GM18861 (cell line): ENCODE results near the gene GLYR1.

Experiments used
- ATAC-seq: cut with Tn5 transposase; IDR thresholded peaks from one replicate; pipeline ENCODE4 v1.9.1; 2021; ENCODE audit not compliant: unreplicated experiment

The GLYR1 gene

GRCh38 chr16:4852221-4852872, 5.3 kb upstream of the GLYR1 start:
- ATAC-seq = no peak

- ATAC-seq = no peak
Observed at GRCh38 chr16:4850211-4850610, 3.1 kb upstream of the GLYR1 start.

GRCh38 chr16:4847774-4848587, 893 bp upstream of the GLYR1 start:
- ATAC-seq = peak; percentile 8

- no peak for ATAC-seq
Observed at GRCh38 chr16:4846503-4846900, 586 bp downstream of the GLYR1 start.

GRCh38 chr16:4840984-4841383, 6.1 kb downstream of the GLYR1 start:
- no peak for ATAC-seq

GRCh38 chr16:4839942-4840341, 7.1 kb downstream of the GLYR1 start:
- ATAC-seq = no peak

GRCh38 chr16:4837733-4838501, 9.2 kb downstream of the GLYR1 start:
- ATAC-seq = no peak

GRCh38 chr16:4836727-4837126, 10.4 kb downstream of the GLYR1 start:
- no peak for ATAC-seq

GRCh38 chr16:4833584-4833983, 13.5 kb downstream of the GLYR1 start:
- no peak for ATAC-seq

- ATAC-seq = no peak
Observed at GRCh38 chr16:4832698-4833343, 14.3 kb downstream of the GLYR1 start.

GRCh38 chr16:4831616-4832015, 15.5 kb downstream of the GLYR1 start:
- no peak for ATAC-seq

GRCh38 chr16:4830408-4830807, 16.7 kb downstream of the GLYR1 start:
- no peak for ATAC-seq

- no peak for ATAC-seq
Observed at GRCh38 chr16:4828567-4829321, 18.3 kb downstream of the GLYR1 start.

GRCh38 chr16:4826980-4827379, 20.1 kb downstream of the GLYR1 start:
- ATAC-seq = no peak

GRCh38 chr16:4826526-4826925, 20.6 kb downstream of the GLYR1 start:
- ATAC-seq = no peak

GRCh38 chr16:4825196-4825595, 21.9 kb downstream of the GLYR1 start:
- ATAC-seq = no peak

GRCh38 chr16:4820652-4821051, 26.4 kb downstream of the GLYR1 start:
- ATAC-seq = no peak

- ATAC-seq = no peak
Observed at GRCh38 chr16:4814542-4815173, 32.4 kb downstream of the GLYR1 start.

GRCh38 chr16:4814046-4814445, 33.0 kb downstream of the GLYR1 start:
- ATAC-seq = no peak
